NB4 (cell line): ENCODE results near the gene SOX15.
"Not testable (repeated sequence)": the region's sequence is repeated elsewhere in the genome, so short reads cannot be mapped to it uniquely, and the experiment has no call there.

Source experiments
- DNase-seq: peaks from one replicate; pipeline ENCODE4 v3.0.0; 2010; ENCODE audit warnings: low read depth
- H3K4me3 ChIP-seq: one replicate; pipeline ENCODE4 v1.5.1; 2011; ENCODE audit warnings: mild to moderate bottlenecking, low read depth, low read length, moderate library complexity
- MYC ChIP-seq: IDR thresholded peaks from 2 replicates; pipeline ENCODE4 v1.6.1; 2011; ENCODE audit warnings: low read depth, low read length
- POLR2A ChIP-seq: IDR thresholded peaks from 2 replicates; pipeline ENCODE4 v1.6.1; 2011; ENCODE audit warnings: mild to moderate bottlenecking; ENCODE audit not compliant: insufficient read length; ENCODE audit errors: extremely low read depth
- TF ChIP-seq, protein P1 (sequence below): IDR thresholded peaks from one replicate; pipeline ENCODE4 v1.5.1; 2012; ENCODE audit warnings: low read depth, low read length
- TF ChIP-seq, protein P2 (sequence below): IDR thresholded peaks from 2 replicates; pipeline ENCODE4 v1.6.1; 2011; ENCODE audit warnings: low read depth, low read length

The SOX15 gene

DNA sequence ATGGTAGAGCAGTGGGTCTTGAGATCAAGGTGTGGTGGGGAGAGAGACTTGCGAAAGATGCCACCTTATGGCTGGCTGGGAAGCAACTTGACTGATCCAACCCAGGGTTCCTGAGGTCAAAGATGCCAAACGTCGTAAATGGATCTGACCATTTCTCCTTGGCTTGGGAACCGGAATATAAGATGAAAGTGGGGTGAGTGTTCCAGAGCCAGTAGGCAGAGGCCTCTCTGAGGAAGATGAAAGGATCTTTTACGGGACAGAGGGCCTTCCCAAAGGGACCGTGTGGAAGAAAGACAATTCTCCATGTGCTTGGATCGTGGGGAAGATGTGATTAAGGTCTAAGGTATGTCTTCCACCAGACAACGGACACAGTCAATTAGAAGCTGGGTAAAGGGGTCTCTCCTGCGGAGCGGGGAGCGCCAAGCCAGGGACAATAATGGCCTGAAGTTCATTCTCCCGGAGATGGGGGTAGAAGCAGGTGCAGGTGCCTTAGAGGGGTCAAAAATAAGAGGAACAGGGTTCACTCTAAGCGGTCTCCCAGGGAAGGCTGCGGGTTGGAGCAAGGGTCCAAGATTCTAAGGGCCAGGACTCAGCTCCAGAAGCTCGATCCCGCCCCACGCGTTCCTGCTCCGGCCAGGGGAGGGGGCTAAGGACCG, 24.0 kb upstream of the SOX15 start:
- peak overlapping the region; percentile 85 for H3K4me3 ChIP-seq
- no peak for DNase-seq
- no peak for TF ChIP-seq POLR2A
- TF ChIP-seq, protein P1, sequence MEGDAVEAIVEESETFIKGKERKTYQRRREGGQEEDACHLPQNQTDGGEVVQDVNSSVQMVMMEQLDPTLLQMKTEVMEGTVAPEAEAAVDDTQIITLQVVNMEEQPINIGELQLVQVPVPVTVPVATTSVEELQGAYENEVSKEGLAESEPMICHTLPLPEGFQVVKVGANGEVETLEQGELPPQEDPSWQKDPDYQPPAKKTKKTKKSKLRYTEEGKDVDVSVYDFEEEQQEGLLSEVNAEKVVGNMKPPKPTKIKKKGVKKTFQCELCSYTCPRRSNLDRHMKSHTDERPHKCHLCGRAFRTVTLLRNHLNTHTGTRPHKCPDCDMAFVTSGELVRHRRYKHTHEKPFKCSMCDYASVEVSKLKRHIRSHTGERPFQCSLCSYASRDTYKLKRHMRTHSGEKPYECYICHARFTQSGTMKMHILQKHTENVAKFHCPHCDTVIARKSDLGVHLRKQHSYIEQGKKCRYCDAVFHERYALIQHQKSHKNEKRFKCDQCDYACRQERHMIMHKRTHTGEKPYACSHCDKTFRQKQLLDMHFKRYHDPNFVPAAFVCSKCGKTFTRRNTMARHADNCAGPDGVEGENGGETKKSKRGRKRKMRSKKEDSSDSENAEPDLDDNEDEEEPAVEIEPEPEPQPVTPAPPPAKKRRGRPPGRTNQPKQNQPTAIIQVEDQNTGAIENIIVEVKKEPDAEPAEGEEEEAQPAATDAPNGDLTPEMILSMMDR = no peak
- no peak for TF ChIP-seq MYC
- TF ChIP-seq, protein P2, sequence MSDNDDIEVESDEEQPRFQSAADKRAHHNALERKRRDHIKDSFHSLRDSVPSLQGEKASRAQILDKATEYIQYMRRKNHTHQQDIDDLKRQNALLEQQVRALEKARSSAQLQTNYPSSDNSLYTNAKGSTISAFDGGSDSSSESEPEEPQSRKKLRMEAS = no peak

DNA sequence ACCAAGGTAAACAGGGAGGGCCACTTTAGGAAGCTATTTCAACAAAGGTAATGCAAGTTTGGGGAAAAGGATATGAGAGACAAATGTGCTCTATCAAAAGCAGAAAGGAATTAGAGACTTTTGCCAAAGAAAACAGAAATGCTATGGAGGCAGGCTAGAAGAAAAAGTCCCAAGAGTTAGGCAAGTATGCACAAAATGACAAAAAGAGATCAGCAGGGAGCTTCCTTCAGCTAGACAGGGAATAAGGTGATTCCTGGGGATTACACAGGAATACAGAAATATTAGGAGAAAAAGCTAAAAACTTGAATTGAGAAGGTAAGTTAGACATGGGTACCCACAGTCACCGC, 22.4 kb upstream of the SOX15 start:
- no peak for DNase-seq
- TF ChIP-seq, protein P2 = no peak
- TF ChIP-seq, protein P1 = no peak
- TF ChIP-seq POLR2A = no peak
- no peak for TF ChIP-seq MYC
- no peak overlapping the region for H3K4me3 ChIP-seq

DNA sequence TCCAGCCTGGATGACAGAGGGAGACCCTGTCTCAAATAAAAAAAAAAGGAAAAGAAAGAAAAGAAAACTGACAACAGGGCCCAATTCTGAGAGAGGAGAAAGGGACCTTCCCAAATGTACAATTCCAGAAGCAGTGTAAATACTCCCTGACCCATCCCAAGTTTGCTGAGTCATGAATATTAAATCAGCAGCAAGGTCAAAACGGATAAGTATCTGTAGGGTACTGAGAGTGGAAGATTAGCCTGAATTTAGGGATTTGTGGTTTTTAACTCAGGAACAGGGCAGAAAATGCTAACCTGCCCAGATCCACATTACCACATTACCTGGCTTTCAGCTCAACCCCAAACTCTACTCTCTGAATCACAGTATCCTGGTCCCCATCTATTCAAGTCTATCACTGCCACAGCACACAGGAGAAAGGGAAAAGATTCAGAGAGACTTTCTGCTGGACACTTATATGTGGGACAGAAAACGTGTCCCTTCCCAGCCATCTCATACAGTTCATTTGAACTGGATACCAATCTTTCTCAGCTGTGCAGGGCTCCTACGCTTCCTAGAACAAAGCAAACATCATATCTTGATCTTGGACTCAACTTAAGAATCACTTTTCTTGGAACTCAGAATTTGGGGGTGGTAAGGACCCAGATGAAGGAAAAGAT, 21.9 kb upstream of the SOX15 start:
- no peak for DNase-seq
- TF ChIP-seq, protein P1 = no peak
- TF ChIP-seq, protein P2 = no peak
- TF ChIP-seq MYC (no peak), POLR2A (no peak)
- no peak overlapping the region for H3K4me3 ChIP-seq

DNA sequence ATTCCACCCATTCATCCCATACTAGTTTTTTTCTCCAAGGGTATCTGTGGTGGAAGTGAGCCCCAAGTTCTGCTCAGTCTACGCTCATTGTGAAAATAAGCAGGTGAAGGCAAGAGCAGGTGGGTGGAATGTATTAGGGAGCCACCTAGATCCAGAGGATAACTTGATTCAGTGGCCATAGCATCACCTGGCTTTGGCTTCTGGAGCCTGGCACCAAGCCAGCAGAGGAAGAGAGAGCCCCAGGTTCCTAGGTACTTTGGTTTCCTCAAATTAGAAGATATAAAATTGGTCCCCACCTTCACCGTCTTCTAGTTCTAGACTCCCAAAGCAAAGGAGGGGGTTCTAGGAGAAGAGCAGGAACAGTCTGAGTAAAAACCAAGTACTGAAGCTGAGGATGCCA, 20.7 kb upstream of the SOX15 start:
- DNase-seq = no peak
- H3K4me3 ChIP-seq = no peak overlapping the region
- no peak for TF ChIP-seq MYC
- TF ChIP-seq POLR2A = no peak
- TF ChIP-seq, protein P1 = no peak
- TF ChIP-seq, protein P2 = no peak

DNA sequence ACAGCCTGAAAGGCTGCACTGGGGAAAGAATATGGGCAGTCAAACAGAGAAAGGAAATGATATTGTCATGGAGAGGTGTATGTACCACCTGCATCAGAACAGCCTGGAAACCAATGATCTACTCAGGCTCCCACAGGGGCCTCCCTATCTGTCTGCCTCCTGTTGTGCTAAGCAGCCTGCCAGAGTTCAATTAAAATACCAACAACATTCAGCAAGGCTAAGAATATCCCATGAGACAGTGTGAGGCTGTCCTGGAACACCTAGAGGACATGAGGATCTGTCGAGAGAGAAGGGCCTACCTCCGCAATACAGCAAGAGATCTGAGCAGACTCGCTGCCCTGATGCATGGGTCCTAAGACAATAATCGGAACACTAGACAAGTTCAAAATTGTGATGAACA, 16.4 kb upstream of the SOX15 start:
- H3K4me3 ChIP-seq = no peak overlapping the region
- TF ChIP-seq POLR2A = no peak
- TF ChIP-seq MYC = no peak
- TF ChIP-seq, protein P2 = no peak
- TF ChIP-seq, protein P1 = no peak
- DNase-seq = no peak

DNA sequence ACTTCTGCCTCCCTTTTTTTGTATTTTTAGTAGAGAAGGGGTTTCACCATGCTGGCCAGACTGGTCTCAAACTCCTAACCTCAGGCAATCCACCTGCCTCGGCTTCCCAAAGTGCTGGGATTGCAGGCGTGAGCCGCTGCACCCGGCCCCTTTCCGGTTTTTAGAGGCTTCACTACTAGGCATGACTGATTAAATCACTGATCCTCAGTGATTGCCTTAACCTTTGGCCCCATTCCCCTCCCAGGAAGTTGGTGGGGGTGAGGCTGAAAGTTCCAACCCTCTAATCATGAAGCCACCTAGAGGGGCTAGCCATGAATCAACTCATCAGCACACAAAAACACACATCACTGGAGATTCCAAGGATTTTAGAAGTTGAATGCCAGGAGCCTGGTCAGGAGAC, 7.7 kb upstream of the SOX15 start:
- H3K4me3 ChIP-seq, DNase-seq: not testable (repeated sequence)
